GM10248 (cell line): Measurements from ENCODE around the gene C1QL3.

Experiments used
- CTCF ChIA-PET: fragments of 300-600 bp; sonication (Branson Sonifier 250); formaldehyde crosslinking; extraction: SDS; loops from one replicate; lab custom pipeline; 2021; ENCODE audit warnings: antibody characterized with exemption; lab: Yijun Ruan, JAX
- POLR2A ChIA-PET: fragments of 350-650 bp; sonication (Branson Sonifier 250); formaldehyde crosslinking; extraction: SDS; loops from one replicate; lab custom pipeline; 2020; ENCODE audit warnings: antibody characterized with exemption; lab: Yijun Ruan, JAX
- DNase-seq: peaks from one replicate; pipeline ENCODE4 v3.0.0; 2012; ENCODE audit errors: extremely low spot score
- CTCF ChIP-seq: IDR thresholded peaks from 2 replicates; pipeline ENCODE4 v1.5.1; 2012; ENCODE audit warnings: mild to moderate bottlenecking, low read depth; ENCODE audit errors: extremely low read depth, missing control alignments, control extremely low read depth

C1QL3 gene

GRCh38 chr10:16509996-16510395 lies 11.7 kb downstream of the C1QL3 start:
- CTCF ChIA-PET = no interaction called here
- DNase-seq = no peak
- POLR2A ChIA-PET = no interaction called here
- no peak for TF ChIP-seq CTCF

- POLR2A ChIA-PET = no interaction called here
- CTCF ChIA-PET = interaction anchor here (0.6 kb wide), 1 partner anchor 10 kb away, joined by 3 read pairs; no protein-coding TSS in a partner anchor
- DNase-seq = no peak
- TF ChIP-seq CTCF = no peak
Measured at GRCh38 chr10:16505161-16505560, 16.5 kb downstream of the C1QL3 start.

- no peak for TF ChIP-seq CTCF
- ChIA-PET CTCF (interaction anchor here (1.0 kb wide), 1 partner anchor 12 kb away, joined by 3 read pairs; no protein-coding TSS in a partner anchor), POLR2A (no interaction called here)
- no peak for DNase-seq
Measured at GRCh38 chr10:16497911-16498310, 23.8 kb downstream of the C1QL3 start.

- ChIA-PET CTCF (interaction anchor here (0.9 to 1.2 kb wide), 2 partner anchors 11 to 13 kb away, joined by 3 to 4 read pairs; no protein-coding TSS in a partner anchor), POLR2A (no interaction called here)
- no peak for TF ChIP-seq CTCF
- DNase-seq = no peak
Measured at GRCh38 chr10:16493884-16494536, 27.7 kb downstream of the C1QL3 start.

GRCh38 chr10:16491933-16492332 lies 29.7 kb downstream of the C1QL3 start:
- ChIA-PET CTCF (interaction anchor here (1.4 kb wide), 1 partner anchor 36 kb away, joined by 3 read pairs; no protein-coding TSS in a partner anchor), POLR2A (no interaction called here)
- DNase-seq = no peak
- TF ChIP-seq CTCF = no peak

GRCh38 chr10:16490511-16490910 lies 31.2 kb downstream of the C1QL3 start:
- no peak for TF ChIP-seq CTCF
- ChIA-PET CTCF (interaction anchor here (0.8 to 1.2 kb wide), 3 partner anchors 13 to 31 kb away, joined by 3 read pairs; no protein-coding TSS in a partner anchor), POLR2A (no interaction called here)
- no peak for DNase-seq
